Stimulated activated CD4-positive, alpha-beta T cell treated with anti-CD3 and anti-CD28 coated beads, TNF-alpha, amount 100 ng/mL, for 4 hours (primary cell): ENCODE measurements around the gene MAPK1.
"Not testable (repeated sequence)": the region's sequence is repeated elsewhere in the genome, so short reads cannot be mapped to it uniquely, and the experiment has no call there.

ENCODE experiments used
- DNase-seq, 3 experiments: peaks; one replicate each; pipeline ENCODE4 v3.0.0-alpha.2; 2020; ENCODE audit warnings: low read depth in 3 of 3

The MAPK1 gene

DNA sequence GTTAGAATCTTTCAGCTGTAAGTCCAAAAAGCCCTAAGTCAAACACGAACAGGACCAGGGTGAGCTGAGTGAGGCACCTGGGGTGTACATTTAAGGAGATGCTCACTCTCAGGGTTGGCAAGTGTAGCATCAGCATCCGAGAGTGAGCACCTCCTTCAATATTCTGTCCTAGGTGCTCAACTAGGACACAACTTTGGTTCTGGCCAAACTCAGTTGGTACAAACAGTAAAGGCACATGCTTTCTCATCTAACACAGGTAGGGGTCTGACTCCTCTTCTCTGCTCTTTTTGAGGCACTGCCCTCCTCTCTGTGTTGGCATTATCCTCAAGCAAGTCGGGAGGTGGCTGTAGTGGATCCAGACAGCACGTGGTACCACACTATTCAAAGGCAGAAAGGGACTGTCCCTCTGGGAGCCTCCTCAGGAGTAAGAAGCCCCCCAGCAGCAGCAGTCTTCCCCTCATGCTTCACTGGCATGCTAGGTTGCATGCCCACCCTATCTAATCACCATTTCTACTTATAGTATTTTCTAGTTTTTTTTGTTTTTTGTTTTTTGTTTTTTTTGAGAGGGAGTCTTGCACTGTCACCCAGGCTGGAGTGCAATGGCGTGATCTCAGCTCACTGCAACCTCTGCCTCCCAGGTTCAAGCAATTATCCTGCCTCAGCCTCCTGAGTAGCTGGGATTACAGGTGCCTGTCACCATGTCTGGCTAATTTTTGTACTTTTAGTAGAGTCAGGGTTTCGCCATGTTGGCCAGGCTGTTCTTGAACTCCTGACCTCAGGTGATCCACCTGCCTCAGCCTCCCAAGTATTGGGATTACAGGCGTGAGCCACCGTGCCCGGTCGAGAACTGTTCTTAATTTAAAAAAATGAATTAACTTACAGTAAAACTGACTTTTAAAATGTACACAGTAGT lies 14.7 kb upstream of the MAPK1 start:
- DNase-seq, result no peak

DNA sequence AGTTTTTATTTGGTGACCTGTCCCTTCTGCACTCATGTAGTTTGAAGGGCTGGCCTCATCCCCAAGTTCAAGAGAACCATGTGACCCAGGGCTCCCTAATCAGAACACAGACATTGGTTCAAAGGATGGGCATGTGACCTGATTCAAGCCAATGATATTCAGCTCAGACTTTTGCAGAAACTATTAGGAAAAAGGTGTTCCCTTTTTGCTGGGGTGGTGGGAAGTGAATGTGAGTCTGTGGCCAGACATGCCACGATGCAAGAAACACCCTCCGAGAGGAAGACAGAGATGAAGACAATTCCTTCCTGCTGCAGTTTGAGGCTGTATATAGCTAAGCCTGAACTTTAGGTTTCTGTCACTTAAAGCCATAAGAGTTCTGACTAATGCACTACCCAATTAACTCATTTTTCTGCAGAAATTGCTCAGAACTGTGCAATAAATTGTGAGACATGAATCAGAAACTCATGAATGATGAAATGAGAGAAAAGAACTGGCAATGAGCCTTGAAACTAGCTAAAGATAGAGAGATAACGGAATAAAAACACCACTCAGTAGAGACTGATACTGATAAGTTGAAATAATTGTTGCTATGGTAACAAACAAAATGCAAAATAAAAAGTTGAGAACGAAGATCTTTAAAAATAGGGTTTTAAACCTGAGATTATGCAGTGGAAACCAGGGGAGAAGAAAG lies 9.2 kb upstream of the MAPK1 start:
- no peak for DNase-seq

GRCh38 chr22:21874953-21875352 lies 7.5 kb upstream of the MAPK1 start:
- not testable (repeated sequence) for DNase-seq

GRCh38 chr22:21873619-21874018 lies 6.2 kb upstream of the MAPK1 start:
- no peak for DNase-seq

- not testable (repeated sequence) for DNase-seq
Observed at GRCh38 chr22:21872741-21873140, 5.3 kb upstream of the MAPK1 start.

GRCh38 chr22:21868651-21869050 lies 1.2 kb upstream of the MAPK1 start:
- no peak for DNase-seq

GRCh38 chr22:21866833-21867527 lies 465 bp downstream of the MAPK1 start:
- peak in 2 of 3 experiments; percentile 9 to 18 for DNase-seq

GRCh38 chr22:21865041-21865440 lies 2.4 kb downstream of the MAPK1 start:
- no peak for DNase-seq

DNA sequence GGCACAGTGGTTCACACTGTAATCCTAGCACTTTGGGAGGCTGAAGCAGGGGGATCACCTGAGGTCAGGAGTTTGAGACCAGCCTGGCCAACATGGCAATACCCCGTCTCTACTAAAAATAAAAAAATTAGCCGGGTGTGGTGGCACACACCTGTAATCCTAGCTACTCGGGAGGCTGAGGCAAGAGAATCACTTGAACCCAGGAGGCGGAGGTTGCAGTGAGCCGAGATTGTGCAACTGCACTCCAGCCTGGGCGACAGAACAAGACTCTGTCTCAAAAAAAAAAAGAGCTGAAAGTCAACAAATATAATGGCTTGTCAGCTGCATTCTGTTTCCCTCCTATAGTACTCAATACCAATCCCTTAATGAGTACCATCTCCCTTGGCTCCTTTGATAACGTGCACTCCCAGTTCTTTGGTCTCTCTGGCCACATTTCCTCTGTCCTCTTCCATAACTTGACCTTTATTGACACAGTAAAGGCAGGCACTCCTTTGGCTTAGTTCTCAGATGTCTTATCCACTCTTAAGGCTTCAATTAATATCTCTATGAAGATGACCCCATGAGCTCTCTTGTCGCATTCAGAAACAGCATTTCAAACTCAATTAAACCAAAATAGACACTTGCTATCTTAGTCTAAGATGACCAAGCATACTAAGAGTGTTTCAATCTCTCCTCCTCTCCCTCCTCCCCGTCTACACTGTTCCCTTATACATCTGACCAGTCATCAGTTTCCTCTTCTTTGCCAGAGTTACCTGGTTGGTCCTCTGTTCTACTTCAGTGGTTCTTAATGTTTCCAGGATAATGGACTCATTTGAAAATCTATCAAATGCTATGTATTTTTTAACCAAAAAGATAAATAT lies 4.8 kb downstream of the MAPK1 start:
- no peak for DNase-seq

DNA sequence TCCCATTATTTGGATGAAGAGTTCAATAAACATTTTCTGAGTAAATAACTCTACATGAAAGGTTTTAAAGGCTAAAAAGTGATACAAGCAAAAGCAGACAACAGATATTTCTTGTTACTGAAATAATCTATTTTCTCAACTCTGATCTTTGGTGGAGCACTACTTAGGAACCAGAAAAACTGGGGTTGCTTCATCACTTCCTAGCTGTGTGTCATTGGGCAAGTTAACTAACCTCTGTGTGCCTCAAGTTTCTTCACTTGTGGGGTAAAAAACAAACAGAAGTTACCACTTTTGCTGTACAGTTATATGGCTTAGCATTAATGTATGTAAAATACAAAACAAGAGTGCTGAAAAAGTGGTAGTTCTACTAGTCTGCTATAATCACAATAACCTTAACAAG lies 5.6 kb downstream of the MAPK1 start:
- no peak for DNase-seq

DNA sequence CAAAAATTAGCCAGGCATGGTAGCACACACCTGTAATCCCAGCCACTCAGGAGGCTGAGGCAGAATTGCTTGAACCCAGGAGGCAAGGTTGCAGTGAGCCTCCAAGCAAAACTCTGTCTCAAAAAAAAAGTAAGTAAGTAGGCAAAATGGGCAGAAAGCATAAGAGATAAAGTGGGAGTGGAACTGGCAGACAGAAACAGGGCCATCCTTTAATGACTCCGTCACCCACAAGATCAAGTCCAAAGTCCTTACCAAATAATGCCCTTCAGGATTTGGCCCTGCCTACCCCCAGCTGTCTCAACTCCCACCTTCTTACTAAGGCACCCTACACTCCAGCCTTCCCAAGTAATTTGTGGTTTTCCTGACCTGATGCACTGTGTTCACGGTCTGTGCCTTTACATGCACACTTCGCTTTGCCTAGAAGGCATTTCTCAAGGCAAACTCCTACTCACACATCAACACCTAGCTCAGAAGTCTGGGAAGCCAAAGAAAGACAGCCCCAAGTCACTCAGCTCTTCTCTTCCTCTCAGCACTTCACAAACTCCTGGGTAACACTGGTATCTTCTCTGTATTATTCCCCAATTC lies 6.1 kb downstream of the MAPK1 start:
- DNase-seq, result no peak

DNA sequence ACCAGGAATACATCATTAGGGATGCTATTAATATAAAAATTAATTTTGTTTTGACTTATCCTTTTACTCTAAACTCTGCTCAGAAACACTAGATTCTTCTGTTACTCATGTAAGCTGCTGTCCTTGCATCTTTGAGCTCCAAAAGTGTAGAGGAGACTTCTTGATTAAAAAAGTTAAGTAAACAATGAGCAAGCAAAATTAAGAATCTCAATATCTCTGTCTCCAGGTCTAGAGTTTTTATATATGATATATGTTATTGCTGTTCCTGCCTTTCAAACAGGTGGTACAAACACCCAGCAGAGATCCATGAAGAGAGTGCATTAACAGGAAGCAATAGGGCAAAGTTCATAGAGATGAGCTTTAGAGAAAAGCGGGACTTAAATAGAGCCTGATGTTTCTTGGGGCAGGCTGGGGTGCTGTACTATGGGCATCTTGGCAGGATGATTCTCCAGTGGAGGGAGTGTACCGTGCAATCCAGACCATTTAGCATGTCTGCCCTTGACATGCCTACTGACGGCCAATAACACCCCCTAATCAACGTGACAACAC lies 6.9 kb downstream of the MAPK1 start:
- no peak for DNase-seq

DNA sequence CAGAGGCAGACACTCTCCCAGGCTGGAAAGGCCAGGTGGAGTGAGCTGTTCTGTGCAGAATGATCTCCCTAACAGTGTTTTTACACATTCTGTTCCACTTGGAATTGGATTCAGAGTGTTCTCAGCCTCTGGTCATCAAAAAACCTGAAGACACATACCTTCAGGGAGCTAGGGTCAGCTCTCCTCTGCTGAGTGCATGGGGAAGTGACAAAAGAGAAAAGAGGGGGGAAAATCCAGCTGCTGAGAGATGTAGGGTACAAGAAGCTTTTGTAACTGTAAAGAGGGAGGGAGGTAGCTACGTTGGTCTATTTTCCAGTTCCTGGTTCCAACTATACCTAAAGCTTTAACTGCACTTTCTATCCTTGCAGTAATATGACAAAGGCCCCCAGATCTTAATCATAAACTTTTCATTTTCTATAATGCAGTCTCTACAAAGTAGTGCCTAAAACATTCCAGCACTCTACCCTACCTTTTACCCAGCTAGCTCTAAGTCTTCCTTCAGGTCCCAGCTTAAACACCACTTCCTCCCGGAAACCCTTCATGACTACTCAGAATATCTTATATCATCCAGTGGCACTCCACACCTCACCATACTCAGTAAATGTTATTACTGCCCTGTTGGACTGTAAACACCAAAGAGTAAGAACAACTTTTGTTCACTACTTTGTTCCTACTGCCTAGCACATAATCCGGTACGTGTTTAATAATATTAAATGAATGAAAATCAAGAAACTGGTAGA lies 9.2 kb downstream of the MAPK1 start:
- DNase-seq, result no peak

GRCh38 chr22:21857481-21857914 lies 9.9 kb downstream of the MAPK1 start:
- no peak for DNase-seq

DNA sequence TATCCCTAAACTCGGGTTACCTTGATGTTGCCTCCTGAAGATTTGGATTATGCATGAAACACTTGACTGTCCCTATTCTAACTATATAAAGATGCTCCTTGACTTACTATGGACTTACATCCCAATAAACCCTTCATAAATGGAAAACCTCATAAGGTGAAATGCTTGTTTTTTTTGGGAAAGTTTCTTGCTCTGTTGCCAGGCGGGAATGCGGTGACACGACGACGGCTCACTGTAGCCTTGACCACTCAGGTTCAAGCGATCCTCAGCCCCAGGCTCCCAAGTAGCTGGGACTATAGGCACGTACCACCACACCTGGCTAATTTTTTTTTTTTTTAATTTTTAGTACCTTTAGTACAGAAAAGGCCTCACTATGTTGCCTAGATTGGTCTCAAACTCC lies 10.6 kb downstream of the MAPK1 start:
- no peak for DNase-seq

- DNase-seq, result no peak
Observed at GRCh38 chr22:21856197-21856596, 11.2 kb downstream of the MAPK1 start.

GRCh38 chr22:21855676-21856075 lies 11.8 kb downstream of the MAPK1 start:
- no peak for DNase-seq

DNA sequence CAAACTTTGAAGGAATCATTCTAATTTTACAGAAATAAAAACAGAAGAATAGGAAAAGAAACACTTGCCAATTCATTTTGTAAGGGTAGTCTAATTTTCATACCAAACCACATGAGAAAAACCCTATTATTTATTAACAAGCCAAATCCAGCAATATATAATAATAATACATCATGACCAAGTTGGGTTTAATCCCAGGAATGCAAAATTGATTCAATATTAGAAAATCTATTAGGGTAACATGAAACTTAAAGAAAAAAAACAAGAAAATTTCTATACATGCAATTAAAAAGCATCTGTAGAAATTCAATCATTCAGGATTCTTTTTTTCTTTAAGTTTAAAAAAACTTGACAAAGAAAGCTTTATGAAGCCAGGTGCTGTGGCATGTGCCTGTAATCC lies 16.8 kb downstream of the MAPK1 start:
- DNase-seq, result no peak

- DNase-seq, result no peak
Observed at GRCh38 chr22:21849489-21849888, 18.0 kb downstream of the MAPK1 start.

- DNase-seq, result not testable (repeated sequence)
Observed at GRCh38 chr22:21848057-21848456, 19.4 kb downstream of the MAPK1 start.
